Left lung (tissue), 14 donors: ENCODE results near the gene PLEKHD1. TPM values are rescaled to one million over a fixed set of nuclear protein-coding genes. Genes with fewer than 3 reads are reported as not detected.

Source experiments
- ATAC-seq: fragments of 200-7000 bp; cut with Tn5 transposase; one replicate; pipeline ENCODE4 v1.9.1; 2020; ENCODE audit warnings: moderate library complexity
- DNase-seq, 4 donors: peaks; one replicate each; pipeline ENCODE4 v3.0.0-alpha.2; 2013 to 2020
- H3K27ac ChIP-seq, 2 donors: fragments of 200-600 bp; sonication (generic) in 1 of 2; one replicate each; pipeline versions ENCODE4 v1.5.0 to v1.8.0; 2020 to 2021
- H3K27me3 ChIP-seq, 2 donors: fragments of 200-600 bp; sonication (generic) in 1 of 2; one replicate each; pipeline versions ENCODE4 v1.5.0 to v1.8.0; 2020 to 2021
- H3K36me3 ChIP-seq, 2 donors: fragments of 200-600 bp; sonication (generic) in 1 of 2; one replicate each; pipeline versions ENCODE4 v1.5.0 to v1.8.0; 2020 to 2021
- H3K4me1 ChIP-seq, 2 donors: fragments of 200-600 bp; one replicate each; pipeline ENCODE4 v1.8.0; 2021
- H3K4me3 ChIP-seq, 2 donors: fragments of 200-600 bp; sonication (generic) in 1 of 2; one replicate each; pipeline versions ENCODE4 v1.5.0 to v1.8.0; 2020 to 2021; ENCODE audit warnings: mild to moderate bottlenecking in 1 of 2
- H3K9me3 ChIP-seq, 2 donors: fragments of 200-600 bp; sonication (generic) in 1 of 2; one replicate each; pipeline versions ENCODE4 v1.5.0 to v1.8.0; 2020 to 2021
- CTCF ChIP-seq, 2 donors: fragments of 200-600 bp; sonication (generic) in 1 of 2; IDR thresholded peaks; one replicate each; pipeline versions ENCODE4 v1.5.0 to v1.8.0; 2021; ENCODE audit warnings: antibody characterized with exemption in 2 of 2
- intact Hi-C, 2 donors: fragments of 100-400 bp; cut with DNase I; formaldehyde crosslinking; loops; one replicate each; pipeline versions ENCODE4 v1.11.2 to v1.14.2; 2022
- long read RNA-seq, 12 donors: library from polyadenylated mRNA in 2 of 12; unstranded in 2 of 12; transcript quantifications; one replicate each; pipeline ENCODE4 v2.0.0 and lab custom pipeline, GENCODE V29; 2019 to 2026
- polyA plus RNA-seq, 6 donors: library from polyadenylated mRNA; unstranded; fragments of 120-200 nt; gene quantifications; one replicate each; pipeline ENCODE4 v1.2.1, GENCODE V29; 2013; ENCODE audit not compliant: insufficient read length in 6 of 6
- total RNA-seq, 2 donors: library from RNA; stranded (reverse); fragmentation: NEBNext Ultra II Directional; extraction: Animal tissue kit (Norgen Biotek cat#: 25700); gene quantifications; one replicate each; pipeline ENCODE4 v1.2.1, GENCODE V29; 2021
- donor health status: DM: no; HTN: yes; CAD: no.
- donor health status: DM: no; HTN: no; CAD: no.

PLEKHD1 gene
- total RNA-seq (under 1 TPM; 0.16 to 0.61 TPM), polyA plus RNA-seq (under 1 TPM; 0.11 to 0.40 (median 0.18) TPM)
- long read RNA-seq, donor 1: 0 reads
- long read RNA-seq, donor 2: 0 reads
- long read RNA-seq, donor 3: 0 reads
- long read RNA-seq, donor 4: 0 reads
- long read RNA-seq, donor 5: 0 reads
- long read RNA-seq, donor 6: 0 reads
- long read RNA-seq, donor 7: 0 reads
- long read RNA-seq, donor 8: 0 reads
- long read RNA-seq, donor 9: 0 reads
- long read RNA-seq, donor 10: 0 reads
- long read RNA-seq, donor 11: 0 reads
- long read RNA-seq, donor 12: 0 reads

- H3K36me3 ChIP-seq: no peaks in the 10 kb centered on the region
- H3K27me3 ChIP-seq: peaks cover 30 to 72% of the 10 kb centered on the region in 2 donors
- intact Hi-C loops: no loop called here
- no peak within 1 kb of the TSS for H3K27ac ChIP-seq
- no peaks in the 10 kb centered on the region for H3K9me3 ChIP-seq
- peak within 1 kb of the TSS; percentile 22 to 38 for H3K4me3 ChIP-seq
- ATAC-seq (peak; percentile 95), DNase-seq (peak in 2 of 4 donors; percentile 59 to 83)
- no peak for TF ChIP-seq CTCF (IDR thresholded peaks at IDR 0.05)
- peaks cover 13 to 19% of the 10 kb centered on the region in 2 donors for H3K4me1 ChIP-seq
These were observed at the start of gene PLEKHD1 for GRCh38 chr14:69484444-69485314. Gene PLEKHD1, plus strand, starts transcription at chr14:69484728. Its CDS starts 238 bp downstream, at chr14:69484966.

DNA sequence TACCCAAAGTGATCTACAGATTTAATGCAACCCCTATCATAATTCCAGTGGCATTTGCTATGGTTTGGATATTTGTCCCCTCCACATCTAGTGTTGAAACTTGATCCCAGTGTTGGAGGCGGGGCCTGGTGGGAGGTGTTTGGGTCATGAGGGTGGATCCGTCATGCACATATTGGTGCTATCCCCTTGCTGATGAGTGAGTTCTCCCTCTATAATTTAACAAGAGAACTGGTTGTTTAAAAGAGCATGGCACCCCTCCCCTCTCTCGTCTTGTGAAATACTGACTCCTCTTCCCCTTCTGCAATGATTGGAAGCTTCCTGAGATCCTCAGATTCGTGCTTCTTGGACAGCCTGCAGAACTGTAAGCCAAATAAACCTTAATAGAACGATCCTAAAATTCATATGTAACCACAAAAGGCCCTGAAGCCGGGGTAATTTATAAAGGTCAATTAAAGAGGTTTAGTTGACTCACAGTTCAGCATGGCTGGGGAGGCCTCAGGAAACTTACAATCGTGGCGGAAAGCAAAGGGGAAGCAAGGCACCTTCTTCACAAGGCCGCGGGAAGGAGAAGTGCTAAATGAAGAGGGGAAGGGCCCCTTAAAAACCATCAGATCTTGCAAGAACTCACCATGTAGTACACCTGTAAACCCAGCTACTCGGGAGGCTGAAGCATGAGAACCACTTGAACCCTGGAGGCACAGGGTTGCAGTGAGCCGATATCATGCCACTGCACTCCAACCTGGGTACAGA is 44.8 kb upstream of the PLEKHD1 start:
- Histone ChIP-seq H3K4me3 (no peak overlapping the region), H3K27me3 (no peaks in the 10 kb centered on the region), H3K27ac (peak overlapping the region in 1 of 2 donors; percentile 71), H3K4me1 (peaks cover 0 to 6% of the 10 kb centered on the region in 2 donors), H3K9me3 (no peaks in the 10 kb centered on the region), H3K36me3 (peaks cover 0 to 18% of the 10 kb centered on the region in 2 donors)
- DNase-seq: no peak
- intact Hi-C loops: no loop called here
- TF ChIP-seq CTCF (IDR thresholded peaks at IDR 0.05): no peak
- no peak for ATAC-seq

DNA sequence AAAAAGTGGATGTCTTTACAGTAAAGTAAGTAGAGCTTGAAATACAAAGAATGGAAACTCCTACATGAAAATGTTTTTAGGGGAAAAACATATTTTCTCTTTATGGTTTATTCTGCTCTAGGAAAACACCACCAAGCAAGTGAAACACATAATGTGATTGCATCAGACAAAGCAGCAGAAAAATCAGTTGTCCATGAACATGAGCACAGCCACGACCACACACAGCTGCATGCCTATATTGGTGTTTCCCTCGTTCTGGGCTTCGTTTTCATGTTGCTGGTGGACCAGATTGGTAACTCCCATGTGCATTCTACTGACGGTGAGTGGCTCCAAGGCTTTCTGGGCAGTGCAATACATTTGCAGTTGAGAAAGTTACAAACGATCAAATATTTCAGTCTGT is 42.6 kb upstream of the PLEKHD1 start:
- peaks cover 0 to 19% of the 10 kb centered on the region in 2 donors for H3K36me3 ChIP-seq
- H3K4me3 ChIP-seq: no peak overlapping the region
- peaks cover 0 to 6% of the 10 kb centered on the region in 2 donors for H3K4me1 ChIP-seq
- no peaks in the 10 kb centered on the region for H3K9me3 ChIP-seq
- ATAC-seq: no peak
- intact Hi-C loops: no loop called here
- no peaks in the 10 kb centered on the region for H3K27me3 ChIP-seq
- DNase-seq: no peak
- no peak for TF ChIP-seq CTCF (IDR thresholded peaks at IDR 0.05)
- H3K27ac ChIP-seq: no peak overlapping the region

- H3K36me3 ChIP-seq: peaks cover 0 to 19% of the 10 kb centered on the region in 2 donors
- TF ChIP-seq CTCF (IDR thresholded peaks at IDR 0.05): no peak
- H3K4me3 ChIP-seq: no peak overlapping the region
- H3K27ac ChIP-seq: no peak overlapping the region
- no peaks in the 10 kb centered on the region for H3K27me3 ChIP-seq
- intact Hi-C loops: no loop called here
- ATAC-seq: no peak
- H3K4me1 ChIP-seq: peaks cover 0 to 6% of the 10 kb centered on the region in 2 donors
- no peaks in the 10 kb centered on the region for H3K9me3 ChIP-seq
- DNase-seq: no peak
These were observed 41.2 kb upstream of the PLEKHD1 start for GRCh38 chr14:69443296-69443805.
